GM19023 (cell line): ENCODE data around the gene ECHDC1.
A peak's percentile ranks its signal among the peaks of the same experiment; 100 is the strongest.
"Not testable (repeated sequence)": the region's sequence is repeated elsewhere in the genome, so short reads cannot be mapped to it uniquely, and the experiment has no call there.

Source experiments
- ATAC-seq: cut with Tn5 transposase; IDR thresholded peaks from one replicate; pipeline ENCODE4 v1.9.1; 2021; ENCODE audit warnings: mild to moderate bottlenecking, moderate library complexity; ENCODE audit not compliant: unreplicated experiment

ECHDC1 gene

GRCh38 chr6:127342946-127343808 lies at the start of gene ECHDC1:
ECHDC1 (minus strand) TSS chr6:127343609; CDS start chr6:127331028, 12,581 bp downstream.
- ATAC-seq: peak; percentile 78

- ATAC-seq: no peak
Observed at GRCh38 chr6:127392301-127392700, 48.9 kb upstream of the ECHDC1 start.

- ATAC-seq: no peak
Observed at GRCh38 chr6:127391094-127391953, 47.9 kb upstream of the ECHDC1 start.

GRCh38 chr6:127389706-127390105 lies 46.3 kb upstream of the ECHDC1 start:
- ATAC-seq: no peak

- no peak for ATAC-seq
Observed at GRCh38 chr6:127385668-127386430, 42.4 kb upstream of the ECHDC1 start.

GRCh38 chr6:127384848-127385247 lies 41.4 kb upstream of the ECHDC1 start:
- ATAC-seq: not testable (repeated sequence)

GRCh38 chr6:127383988-127384387 lies 40.6 kb upstream of the ECHDC1 start:
- ATAC-seq: no peak

GRCh38 chr6:127382413-127382812 lies 39.0 kb upstream of the ECHDC1 start:
- ATAC-seq: no peak

- ATAC-seq: no peak
Observed at GRCh38 chr6:127381384-127381783, 38.0 kb upstream of the ECHDC1 start.

- no peak for ATAC-seq
Observed at GRCh38 chr6:127376685-127377084, 33.3 kb upstream of the ECHDC1 start.

- no peak for ATAC-seq
Observed at GRCh38 chr6:127367023-127367375, 23.6 kb upstream of the ECHDC1 start.

- no peak for ATAC-seq
Observed at GRCh38 chr6:127366282-127367022, 23.0 kb upstream of the ECHDC1 start.

GRCh38 chr6:127365874-127366273 lies 22.5 kb upstream of the ECHDC1 start:
- ATAC-seq: no peak

- ATAC-seq: no peak
Observed at GRCh38 chr6:127352524-127352923, 9.1 kb upstream of the ECHDC1 start.

GRCh38 chr6:127349980-127350379 lies 6.6 kb upstream of the ECHDC1 start:
- no peak for ATAC-seq

- ATAC-seq: no peak
Observed at GRCh38 chr6:127348028-127348661, 4.7 kb upstream of the ECHDC1 start.

- no peak for ATAC-seq
Observed at GRCh38 chr6:127347178-127347577, 3.8 kb upstream of the ECHDC1 start.

- ATAC-seq: no peak
Observed at GRCh38 chr6:127345521-127345920, 2.1 kb upstream of the ECHDC1 start.

GRCh38 chr6:127343809-127344659 lies 625 bp upstream of the ECHDC1 start:
- ATAC-seq: no peak
